Stomach (tissue), 4 donors: Measurements from ENCODE around the gene P4HB.

Experiments
- CTCF ChIP-seq, 7 experiments: fragments of 450-650 bp in 4 of 7; fragments of 200-600 bp in 3 of 7; sonication (generic) in 3 of 7; IDR thresholded peaks; one replicate each; pipeline ENCODE4 v1.5.1; 2016 to 2019; ENCODE audit warnings: antibody characterized with exemption in 7 of 7, control low read depth in 2 of 7, mild to moderate bottlenecking in 1 of 7
- EP300 ChIP-seq: sonication (generic); formaldehyde crosslinking; IDR thresholded peaks from one replicate; pipeline ENCODE4 v1.6.1; 2017; ENCODE audit warnings: antibody characterized with exemption
- POLR2A ChIP-seq, 4 donors: fragments of 450-650 bp; IDR thresholded peaks; one replicate each; pipeline ENCODE4 v1.6.1; 2016; ENCODE audit warnings: antibody characterized with exemption in 4 of 4, control low read depth in 2 of 4, mild to moderate bottlenecking in 1 of 4, moderate library complexity in 1 of 4
- POLR2AphosphoS5 ChIP-seq, 3 donors: sonication (generic); formaldehyde crosslinking; IDR thresholded peaks; one replicate each; pipeline ENCODE4 v1.6.1; 2016; ENCODE audit warnings: antibody characterized with exemption in 3 of 3

- TF ChIP-seq CTCF (IDR thresholded peaks at IDR 0.05) (no peak), POLR2A (IDR thresholded peaks at IDR 0.05) (no peak), EP300 (no peak), POLR2AphosphoS5 (IDR thresholded peaks at IDR 0.05) (no peak)
These were observed 13.3 kb downstream of the P4HB start for GRCh38 chr17:81846743-81847689.
